Tibial nerve (tissue), 4 donors: Measurements from ENCODE around the gene KRTAP12-2. TPM values are rescaled to one million over a fixed set of nuclear protein-coding genes. Genes with fewer than 3 reads are reported as not detected.
"Not testable (repeated sequence)": the region's sequence is repeated elsewhere in the genome, so short reads cannot be mapped to it uniquely, and the experiment has no call there.

Experiments used
- DNase-seq, 2 donors: peaks; one replicate each; pipeline ENCODE4 v3.0.0-alpha.2; 2019; ENCODE audit warnings: low spot score in 2 of 2
- H3K27ac ChIP-seq, 4 donors: fragments of 200-600 bp; sonication (generic) in 3 of 4; one replicate each; pipeline ENCODE4 v1.5.1; 2017 to 2019; ENCODE audit warnings: mild to moderate bottlenecking in 1 of 4
- H3K27me3 ChIP-seq, 2 donors: fragments of 200-600 bp; sonication (generic) in 1 of 2; one replicate each; pipeline versions ENCODE4 v1.5.1 to v1.6.0; 2017 to 2019
- H3K36me3 ChIP-seq, 3 donors: fragments of 200-600 bp; sonication (generic); one replicate each; pipeline ENCODE4 v1.5.1; 2018 to 2019
- H3K4me1 ChIP-seq, 4 donors: fragments of 200-600 bp; sonication (generic) in 3 of 4; one replicate each; pipeline ENCODE4 v1.5.1; 2017 to 2019
- H3K4me3 ChIP-seq, 4 donors: fragments of 200-600 bp; sonication (generic) in 3 of 4; one replicate each; pipeline ENCODE4 v1.5.1; 2017 to 2019; ENCODE audit warnings: mild to moderate bottlenecking in 1 of 4, moderate library complexity in 1 of 4
- H3K9me3 ChIP-seq, 4 donors: fragments of 200-600 bp; sonication (generic) in 3 of 4; one replicate each; pipeline ENCODE4 v1.5.1; 2017 to 2019
- EP300 ChIP-seq, 2 donors: sonication (generic); formaldehyde crosslinking; IDR thresholded peaks; one replicate each; pipeline ENCODE4 v1.6.1; 2017; ENCODE audit warnings: antibody characterized with exemption in 2 of 2, mild to moderate bottlenecking in 1 of 2
- POLR2A ChIP-seq, 2 donors: fragments of 450-650 bp; IDR thresholded peaks; one replicate each; pipeline ENCODE4 v1.6.1; 2017; ENCODE audit warnings: antibody characterized with exemption in 2 of 2, mild to moderate bottlenecking in 2 of 2, moderate library complexity in 2 of 2
- WGBS, 2 donors: methylation state at CpG; one replicate each; pipeline ENCODE4 v1.1.5; 2018; 5-methylcytosine and 5-hydroxymethylcytosine counted together
- total RNA-seq, 4 donors: library from RNA; depleted of rRNA; stranded (reverse); fragments of >200 nt; gene quantifications; one replicate each; pipeline ENCODE4 v1.1.0, GENCODE V29; 2016
- TF ChIP-seq, protein P1 (sequence below), 5 experiments: fragments of 200-600 bp in 3 of 5; fragments of 450-650 bp in 2 of 5; sonication (generic) in 3 of 5; IDR thresholded peaks; one replicate each; pipeline ENCODE4 v1.5.1; 2016 to 2019; ENCODE audit warnings: antibody characterized with exemption in 5 of 5, mild to moderate bottlenecking in 3 of 5, moderate library complexity in 2 of 5

Gene KRTAP12-2
- total RNA-seq, 4 donors from 2014 or later, result not detected

DNA sequence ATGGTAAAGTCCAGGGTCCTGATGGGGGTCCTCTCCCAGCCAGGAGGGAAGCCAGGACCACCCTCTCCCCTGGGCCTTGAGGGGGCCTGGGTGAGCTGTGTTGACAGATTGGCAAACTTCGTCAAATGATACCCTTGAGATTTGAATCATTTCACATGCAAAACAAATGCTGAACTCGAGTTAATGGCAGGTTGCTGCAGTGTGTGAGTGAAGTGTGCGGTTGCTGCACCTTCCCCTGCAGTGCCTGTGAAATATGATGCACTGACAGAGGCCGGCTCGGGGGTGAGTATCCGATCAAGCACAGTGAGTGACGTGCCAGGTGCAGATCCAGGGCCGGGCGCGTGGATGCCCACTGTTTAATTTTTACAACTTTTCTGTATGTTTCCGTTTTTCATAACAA is 20.9 kb upstream of the KRTAP12-2 start:
- Histone ChIP-seq H3K9me3 (peaks cover 0 to 8% (median 3%) of the 10 kb centered on the region in 4 donors), H3K4me1 (no peaks in the 10 kb centered on the region), H3K36me3 (no peaks in the 10 kb centered on the region), H3K4me3 (no peak overlapping the region), H3K27me3 (peaks cover 0 to 31% of the 10 kb centered on the region in 2 donors), H3K27ac (no peak overlapping the region)
- no peak for DNase-seq
- 45 to 54% methylated on average over 11 of the region's 11 CpGs for WGBS, 2 donors
- TF ChIP-seq, protein P1, sequence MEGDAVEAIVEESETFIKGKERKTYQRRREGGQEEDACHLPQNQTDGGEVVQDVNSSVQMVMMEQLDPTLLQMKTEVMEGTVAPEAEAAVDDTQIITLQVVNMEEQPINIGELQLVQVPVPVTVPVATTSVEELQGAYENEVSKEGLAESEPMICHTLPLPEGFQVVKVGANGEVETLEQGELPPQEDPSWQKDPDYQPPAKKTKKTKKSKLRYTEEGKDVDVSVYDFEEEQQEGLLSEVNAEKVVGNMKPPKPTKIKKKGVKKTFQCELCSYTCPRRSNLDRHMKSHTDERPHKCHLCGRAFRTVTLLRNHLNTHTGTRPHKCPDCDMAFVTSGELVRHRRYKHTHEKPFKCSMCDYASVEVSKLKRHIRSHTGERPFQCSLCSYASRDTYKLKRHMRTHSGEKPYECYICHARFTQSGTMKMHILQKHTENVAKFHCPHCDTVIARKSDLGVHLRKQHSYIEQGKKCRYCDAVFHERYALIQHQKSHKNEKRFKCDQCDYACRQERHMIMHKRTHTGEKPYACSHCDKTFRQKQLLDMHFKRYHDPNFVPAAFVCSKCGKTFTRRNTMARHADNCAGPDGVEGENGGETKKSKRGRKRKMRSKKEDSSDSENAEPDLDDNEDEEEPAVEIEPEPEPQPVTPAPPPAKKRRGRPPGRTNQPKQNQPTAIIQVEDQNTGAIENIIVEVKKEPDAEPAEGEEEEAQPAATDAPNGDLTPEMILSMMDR (IDR thresholded peaks at IDR 0.05), result no peak
- no peak for TF ChIP-seq POLR2A (IDR thresholded peaks at IDR 0.05)
- TF ChIP-seq EP300 (IDR thresholded peaks at IDR 0.05), result no peak

DNA sequence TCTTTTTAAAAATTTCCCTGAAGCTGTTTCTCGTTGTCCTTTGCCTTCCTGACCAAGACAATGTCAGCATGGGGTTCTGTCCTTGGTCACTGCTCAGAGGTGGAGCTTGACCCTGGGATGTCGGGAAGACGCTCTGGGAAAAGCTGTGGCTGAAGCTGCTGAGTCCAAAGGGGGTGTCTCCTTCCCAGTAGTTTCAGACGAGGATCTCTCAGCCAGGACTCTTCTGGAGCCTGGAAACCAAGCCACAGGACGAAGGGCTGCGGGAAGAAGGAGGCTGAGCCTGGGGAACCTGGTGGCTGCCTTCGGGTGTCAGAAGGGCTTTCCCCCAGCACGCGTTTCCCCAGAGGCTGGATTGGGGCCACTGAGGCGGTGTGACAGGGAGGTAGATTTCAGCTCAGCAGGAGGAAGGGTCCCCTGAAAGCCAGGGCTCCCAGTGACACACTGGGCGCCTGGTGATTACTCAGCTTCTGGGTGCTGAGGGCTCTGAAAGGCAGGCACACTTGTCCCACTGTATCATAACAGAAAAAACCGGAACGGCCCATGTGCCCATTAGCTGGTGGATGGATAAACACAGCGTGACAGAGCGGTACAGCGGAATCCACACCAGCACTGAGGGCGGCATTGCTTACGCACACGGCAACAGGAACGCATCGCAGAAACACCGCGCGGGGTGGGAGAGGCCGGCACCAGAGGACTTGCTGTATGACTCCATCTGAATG is 20.3 kb upstream of the KRTAP12-2 start:
- 56 to 66% methylated on average over 25 of the region's 25 CpGs for WGBS, 2 donors
- Histone ChIP-seq H3K36me3 (no peaks in the 10 kb centered on the region), H3K9me3 (peaks cover 0 to 1% (median 0%) of the 10 kb centered on the region in 4 donors), H3K4me1 (no peaks in the 10 kb centered on the region), H3K27me3 (peaks cover 0 to 31% of the 10 kb centered on the region in 2 donors), H3K27ac (no peak overlapping the region), H3K4me3 (no peak overlapping the region)
- no peak for DNase-seq
- TF ChIP-seq POLR2A (IDR thresholded peaks at IDR 0.05), result no peak
- no peak for TF ChIP-seq EP300 (IDR thresholded peaks at IDR 0.05)
- TF ChIP-seq, protein P1 (IDR thresholded peaks at IDR 0.05), result no peak

DNA sequence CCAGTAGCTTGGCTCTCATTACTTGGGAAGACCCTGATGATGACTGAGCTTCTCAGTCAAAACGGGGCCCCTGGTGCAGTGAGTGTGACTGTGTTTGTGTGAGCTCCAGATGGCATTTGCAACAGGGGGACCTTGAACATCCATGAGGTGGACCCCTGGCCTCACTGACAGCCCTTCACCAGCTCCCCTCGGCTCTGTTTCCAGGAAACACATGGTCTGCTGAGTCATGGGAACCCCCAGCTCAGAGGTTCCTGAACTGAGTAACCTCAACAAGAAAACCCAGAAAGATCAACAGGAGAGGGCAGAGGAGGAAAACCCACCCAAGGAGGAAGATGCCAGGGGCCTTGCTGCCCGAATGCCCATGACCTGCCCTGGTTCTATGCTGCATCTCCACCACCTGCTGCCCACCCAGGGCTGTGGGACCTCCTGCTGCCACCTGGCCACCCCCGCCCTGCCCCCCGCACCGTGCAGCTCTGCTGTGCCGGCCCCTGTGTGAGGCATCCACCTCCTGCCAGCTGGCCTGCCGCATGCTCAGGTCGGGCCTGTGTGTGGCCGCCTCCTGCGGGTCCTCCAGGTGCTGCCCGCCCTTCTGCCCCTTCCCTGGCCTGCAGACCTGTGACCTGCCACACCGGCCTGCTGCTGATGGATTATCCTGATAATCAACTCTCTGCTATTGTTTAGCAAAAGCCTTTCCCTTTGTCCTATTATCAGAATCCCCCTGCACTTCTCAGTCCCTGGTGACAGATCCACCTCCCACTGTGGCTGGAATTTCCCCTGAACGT is 19.5 kb upstream of the KRTAP12-2 start:
- no peak for TF ChIP-seq POLR2A (IDR thresholded peaks at IDR 0.05)
- TF ChIP-seq EP300 (IDR thresholded peaks at IDR 0.05), result no peak
- TF ChIP-seq, protein P1 (IDR thresholded peaks at IDR 0.05), result no peak
- Histone ChIP-seq H3K27me3 (peaks cover 0 to 31% of the 10 kb centered on the region in 2 donors), H3K4me3 (no peak overlapping the region), H3K36me3 (no peaks in the 10 kb centered on the region), H3K9me3 (no peaks in the 10 kb centered on the region), H3K27ac (no peak overlapping the region), H3K4me1 (no peaks in the 10 kb centered on the region)
- WGBS, 2 donors, result 23 to 39% methylated on average over 8 to 14 of the region's 14 CpGs
- no peak for DNase-seq

DNA sequence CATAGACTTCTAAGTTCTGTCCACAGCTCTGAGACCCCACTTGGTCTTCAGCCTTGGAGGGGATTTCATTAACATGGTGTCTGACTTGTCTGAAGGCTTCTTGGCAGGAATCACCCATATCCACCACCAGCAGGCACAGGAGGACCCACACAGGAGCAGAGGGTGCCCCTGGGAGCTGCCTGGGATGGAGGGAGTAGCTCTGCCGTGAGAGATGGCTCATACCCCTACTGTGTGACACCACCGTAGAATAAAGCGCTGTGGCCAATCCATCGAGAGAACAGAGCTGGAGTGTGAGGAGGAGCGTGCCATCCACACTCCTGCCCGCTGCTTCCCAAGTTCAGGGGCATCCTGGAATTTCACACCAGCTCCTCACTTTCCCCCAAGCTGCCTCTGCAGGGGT is 18.3 kb upstream of the KRTAP12-2 start:
- H3K36me3 ChIP-seq, H3K27ac ChIP-seq, H3K4me1 ChIP-seq, H3K4me3 ChIP-seq, DNase-seq, H3K9me3 ChIP-seq: not testable (repeated sequence)
- WGBS, 2 donors, result 93 to 98% methylated on average over 3 to 6 of the region's 6 CpGs
- peaks cover 0 to 31% of the 10 kb centered on the region in 2 donors for H3K27me3 ChIP-seq

DNA sequence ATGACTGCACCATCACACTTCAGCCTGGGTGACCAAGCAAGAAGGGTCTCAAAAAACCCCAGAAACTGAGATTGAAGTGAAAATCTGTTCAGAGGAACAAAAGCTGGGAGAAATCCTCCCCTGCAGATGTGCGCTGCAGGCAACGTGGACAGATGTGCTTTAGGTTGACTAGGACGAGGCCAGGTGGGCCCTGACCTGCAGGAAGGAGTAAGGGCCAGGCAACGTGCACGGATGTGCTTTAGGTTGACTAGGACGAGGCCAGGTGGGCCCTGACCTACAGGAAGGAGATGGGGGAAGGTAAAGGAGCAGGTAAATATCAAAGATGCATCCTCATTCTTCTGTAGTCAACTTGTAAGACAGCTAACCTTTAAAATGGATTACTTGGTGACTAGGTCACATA is 17.8 kb upstream of the KRTAP12-2 start:
- Histone ChIP-seq H3K27ac (no peak overlapping the region), H3K9me3 (no peaks in the 10 kb centered on the region), H3K36me3 (no peaks in the 10 kb centered on the region), H3K4me1 (no peaks in the 10 kb centered on the region), H3K4me3 (no peak overlapping the region), H3K27me3 (peaks cover 0 to 31% of the 10 kb centered on the region in 2 donors)
- 70 to 79% methylated on average over 6 of the region's 6 CpGs for WGBS, 2 donors
- TF ChIP-seq POLR2A (IDR thresholded peaks at IDR 0.05) (no peak), EP300 (IDR thresholded peaks at IDR 0.05) (no peak)
- TF ChIP-seq, protein P1 (IDR thresholded peaks at IDR 0.05), result no peak
- no peak for DNase-seq
